Caco-2 (cell line): Measurements from ENCODE around the gene RASGRP3. TPM values are rescaled to one million over a fixed set of nuclear protein-coding genes. Genes with fewer than 3 reads are reported as not detected.

Experiments used
- BruUV-seq: library from RNA; stranded (reverse); fragments of 400-500 nt; replicated peaks from 2 replicates; lab custom pipeline; 2021; lab: Mats Ljungman, UMichigan
- CTCF ChIA-PET: fragments of 300-600 bp; sonication (Branson Sonifier 250); formaldehyde crosslinking; loops from one replicate; lab custom pipeline; 2022; ENCODE audit warnings: antibody characterized with exemption; lab: Charles Lee
- POLR2A ChIA-PET: fragments of 300-600 bp; sonication (Branson Sonifier 250); formaldehyde crosslinking; loops from one replicate; lab custom pipeline; 2022; ENCODE audit warnings: antibody characterized with exemption; lab: Charles Lee
- DNase-seq, 2 experiments: peaks; one replicate each; pipeline versions ENCODE4 v3.0.0 to v3.0.0-alpha.2; 2020 to 2022
- H3K27me3 ChIP-seq: replicated peaks from 2 replicates; pipeline ENCODE4 v1.6.0; 2011; ENCODE audit warnings: low read length; ENCODE audit not compliant: control insufficient read depth, insufficient read depth
- H3K36me3 ChIP-seq: 2 replicates; pipeline ENCODE4 v1.5.1; 2011; ENCODE audit warnings: low read length; ENCODE audit not compliant: control insufficient read depth, insufficient read depth
- H3K4me1 ChIP-seq: fragments of 250-450 bp; sonication (Bioruptor Pico); 2 replicates; pipeline ENCODE4 v1.5.1; 2020; ENCODE audit warnings: mild to moderate bottlenecking
- H3K4me3 ChIP-seq: 2 replicates; pipeline ENCODE4 v1.5.1; 2011; ENCODE audit warnings: low read depth, mild to moderate bottlenecking, control low read depth, low read length
- H3K9me3 ChIP-seq: fragments of 250-450 bp; sonication (Bioruptor Pico); 2 replicates; pipeline ENCODE4 v1.5.1; 2020; ENCODE audit warnings: mild to moderate bottlenecking, moderate library complexity
- H3K27ac Mint-ChIP-seq: one replicate; pipeline ENCODE4 v1.8.0; 2022; ENCODE audit warnings: mixed read lengths; ENCODE audit not compliant: unreplicated experiment
- H3K27me3 Mint-ChIP-seq: one replicate; pipeline ENCODE4 v1.8.0; 2022; ENCODE audit warnings: mixed read lengths; ENCODE audit not compliant: insufficient read depth, unreplicated experiment
- H3K36me3 Mint-ChIP-seq: one replicate; pipeline ENCODE4 v1.8.0; 2022; ENCODE audit warnings: mild to moderate bottlenecking, mixed read lengths; ENCODE audit not compliant: insufficient read depth, unreplicated experiment
- H3K4me1 Mint-ChIP-seq: one replicate; pipeline ENCODE4 v1.8.0; 2022; ENCODE audit warnings: low read depth, mixed read lengths; ENCODE audit not compliant: unreplicated experiment
- H3K4me3 Mint-ChIP-seq: one replicate; pipeline ENCODE4 v1.8.0; 2022; ENCODE audit warnings: mild to moderate bottlenecking, moderate library complexity, mixed read lengths; ENCODE audit not compliant: unreplicated experiment
- H3K9me3 Mint-ChIP-seq: one replicate; pipeline ENCODE4 v1.8.0; 2022; ENCODE audit warnings: mixed read lengths; ENCODE audit not compliant: unreplicated experiment
- intact Hi-C: fragments of 100-400 bp; cut with micrococcal nuclease; formaldehyde crosslinking; loops from one replicate; pipeline ENCODE4 v1.10.0; 2022; ENCODE audit not compliant: unreplicated experiment
- total RNA-seq: library from RNA; stranded (reverse); gene quantifications from 2 replicates; pipeline ENCODE4 v1.2.3, GENCODE V29; 2022
- TF ChIP-seq, protein P1 (sequence below), 2 experiments: fragments of 200-600 bp in 1 of 2; IDR thresholded peaks; 1 replicate in 1 of 2; 2 replicates in 1 of 2; pipeline versions ENCODE4 v1.5.1 to v1.8.0; 2011 to 2022; ENCODE audit warnings: antibody characterized with exemption in 1 of 2, control low read depth in 1 of 2, inconsistent platforms in 1 of 2, low read depth in 1 of 2, low read length in 1 of 2, mild to moderate bottlenecking in 1 of 2, moderate library complexity in 1 of 2; ENCODE audit not compliant: insufficient read depth in 1 of 2, severe bottlenecking in 1 of 2, unreplicated experiment in 1 of 2

RASGRP3 gene
- total RNA-seq, 1 experiment from 2014 or later, result 9.2 TPM

DNA sequence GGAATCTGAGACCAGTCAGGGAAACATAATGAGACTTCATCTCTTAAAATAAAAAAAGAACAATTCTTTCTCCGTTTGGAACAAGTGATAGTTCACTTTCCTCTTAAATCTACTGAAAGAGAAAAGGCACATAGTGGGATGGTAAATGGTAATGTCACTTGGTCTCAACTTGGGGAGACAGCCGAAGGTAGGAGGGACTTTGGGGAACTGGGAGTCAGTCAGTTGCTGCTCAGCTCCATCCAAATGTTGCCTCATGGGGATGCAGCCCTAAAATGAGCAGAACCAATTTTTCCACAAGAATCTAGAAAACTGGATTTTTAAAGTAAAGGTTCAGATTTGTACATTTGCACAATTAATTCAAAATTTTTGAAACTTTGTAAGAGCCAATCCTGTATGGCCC lies 19.2 kb downstream of the RASGRP3 start:
- no peaks in the 10 kb centered on the region for H3K27me3 ChIP-seq
- no peaks in the 10 kb centered on the region for H3K9me3 ChIP-seq
- ChIA-PET POLR2A (no interaction called here), CTCF (no interaction called here)
- no TSS peak for BruUV-seq
- intact Hi-C loops, result loop anchor here (2.0 kb wide), 1 partner anchor 15 kb away; no protein-coding TSS in a partner anchor
- no peak overlapping the region for H3K4me3 ChIP-seq
- Mint-ChIP-seq H3K27me3 (no peaks in the 10 kb centered on the region), H3K4me3 (no peak overlapping the region), H3K27ac (no peak overlapping the region), H3K36me3 (no peaks in the 10 kb centered on the region), H3K4me1 (peaks cover 14% of the 10 kb centered on the region), H3K9me3 (no peaks in the 10 kb centered on the region)
- TF ChIP-seq, protein P1, sequence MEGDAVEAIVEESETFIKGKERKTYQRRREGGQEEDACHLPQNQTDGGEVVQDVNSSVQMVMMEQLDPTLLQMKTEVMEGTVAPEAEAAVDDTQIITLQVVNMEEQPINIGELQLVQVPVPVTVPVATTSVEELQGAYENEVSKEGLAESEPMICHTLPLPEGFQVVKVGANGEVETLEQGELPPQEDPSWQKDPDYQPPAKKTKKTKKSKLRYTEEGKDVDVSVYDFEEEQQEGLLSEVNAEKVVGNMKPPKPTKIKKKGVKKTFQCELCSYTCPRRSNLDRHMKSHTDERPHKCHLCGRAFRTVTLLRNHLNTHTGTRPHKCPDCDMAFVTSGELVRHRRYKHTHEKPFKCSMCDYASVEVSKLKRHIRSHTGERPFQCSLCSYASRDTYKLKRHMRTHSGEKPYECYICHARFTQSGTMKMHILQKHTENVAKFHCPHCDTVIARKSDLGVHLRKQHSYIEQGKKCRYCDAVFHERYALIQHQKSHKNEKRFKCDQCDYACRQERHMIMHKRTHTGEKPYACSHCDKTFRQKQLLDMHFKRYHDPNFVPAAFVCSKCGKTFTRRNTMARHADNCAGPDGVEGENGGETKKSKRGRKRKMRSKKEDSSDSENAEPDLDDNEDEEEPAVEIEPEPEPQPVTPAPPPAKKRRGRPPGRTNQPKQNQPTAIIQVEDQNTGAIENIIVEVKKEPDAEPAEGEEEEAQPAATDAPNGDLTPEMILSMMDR (IDR thresholded peaks at IDR 0.05; ENCODE audit: insufficient read depth in 1 of 2, low read depth in 1 of 2, low read length in 1 of 2, severe bottlenecking in 1 of 2, unreplicated experiment in 1 of 2), result no peak
- peaks cover 28% of the 10 kb centered on the region for H3K4me1 ChIP-seq
- no peaks in the 10 kb centered on the region; the same call in 1 of the 2 replicates for H3K36me3 ChIP-seq
- no peak for DNase-seq

DNA sequence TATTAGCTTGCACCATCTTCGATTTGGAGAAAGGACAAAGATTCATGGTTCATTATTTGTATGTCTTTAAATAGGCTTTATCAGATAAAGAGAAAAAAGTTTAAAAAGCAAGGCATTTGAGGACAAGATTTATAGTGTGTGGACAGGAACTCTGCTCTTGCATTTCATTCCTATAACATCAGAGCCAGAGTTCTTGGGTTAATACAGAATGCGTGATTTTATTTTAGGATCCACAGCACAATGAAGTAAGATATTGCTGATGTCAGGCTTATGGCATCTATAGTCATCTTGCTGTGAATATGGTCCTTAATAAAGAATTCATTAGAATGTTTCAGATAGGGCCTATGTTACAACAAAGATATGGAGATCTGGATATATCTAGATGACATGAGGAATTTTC lies 19.7 kb downstream of the RASGRP3 start:
- no peak overlapping the region for H3K4me3 ChIP-seq
- ChIA-PET CTCF (no interaction called here), POLR2A (no interaction called here)
- BruUV-seq, result no TSS peak
- no peaks in the 10 kb centered on the region for H3K27me3 ChIP-seq
- intact Hi-C loops, result no loop called here
- no peak for DNase-seq
- no peaks in the 10 kb centered on the region for H3K27me3 Mint-ChIP-seq
- peaks cover under 1% of the 10 kb centered on the region for H3K9me3 Mint-ChIP-seq
- H3K27ac Mint-ChIP-seq, result no peak overlapping the region
- peaks cover 14% of the 10 kb centered on the region for H3K4me1 Mint-ChIP-seq
- TF ChIP-seq, protein P1 (IDR thresholded peaks at IDR 0.05; ENCODE audit: insufficient read depth in 1 of 2, low read depth in 1 of 2, low read length in 1 of 2, severe bottlenecking in 1 of 2, unreplicated experiment in 1 of 2), result no peak
- peaks cover 28% of the 10 kb centered on the region for H3K4me1 ChIP-seq
- no peaks in the 10 kb centered on the region; the same call in 1 of the 2 replicates for H3K36me3 ChIP-seq
- H3K4me3 Mint-ChIP-seq, result no peak overlapping the region
- H3K9me3 ChIP-seq, result no peaks in the 10 kb centered on the region
- no peaks in the 10 kb centered on the region for H3K36me3 Mint-ChIP-seq

DNA sequence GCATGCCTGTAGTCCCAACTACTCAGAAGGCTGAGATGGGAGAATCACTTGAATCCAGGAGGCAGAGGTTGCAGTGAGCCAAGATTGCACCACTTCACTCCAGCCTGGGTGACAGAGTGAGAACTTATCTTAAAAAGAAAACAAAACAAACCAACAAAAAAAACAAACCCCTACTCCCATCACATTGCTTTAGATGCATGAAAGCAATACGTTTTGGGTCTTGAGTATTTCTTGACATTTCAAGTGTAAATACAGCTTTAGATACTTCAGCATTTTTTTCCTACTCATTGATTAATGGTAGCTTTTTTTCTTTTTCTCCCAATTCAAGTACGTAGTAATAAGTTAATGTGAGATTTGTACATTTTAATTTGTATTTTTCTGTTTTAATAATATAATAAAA lies 20.3 kb downstream of the RASGRP3 start:
- no TSS peak for BruUV-seq
- Histone ChIP-seq H3K4me3 (no peak overlapping the region), H3K4me1 (peaks cover 24% of the 10 kb centered on the region), H3K36me3 (no peaks in the 10 kb centered on the region; the same call in 1 of the 2 replicates), H3K9me3 (no peaks in the 10 kb centered on the region), H3K27me3 (no peaks in the 10 kb centered on the region)
- ChIA-PET POLR2A (no interaction called here), CTCF (no interaction called here)
- no peak for DNase-seq
- Mint-ChIP-seq H3K9me3 (peaks cover 6% of the 10 kb centered on the region), H3K36me3 (no peaks in the 10 kb centered on the region), H3K4me3 (no peak overlapping the region), H3K27me3 (no peaks in the 10 kb centered on the region), H3K27ac (no peak overlapping the region), H3K4me1 (peaks cover 10% of the 10 kb centered on the region)
- TF ChIP-seq, protein P1 (IDR thresholded peaks at IDR 0.05; ENCODE audit: insufficient read depth in 1 of 2, low read depth in 1 of 2, low read length in 1 of 2, severe bottlenecking in 1 of 2, unreplicated experiment in 1 of 2), result no peak
- intact Hi-C loops, result no loop called here
